K562 (cell line): ENCODE results near the gene SELENOT. TPM values are rescaled to one million over a fixed set of nuclear protein-coding genes. Genes with fewer than 3 reads are reported as not detected.

Experiments used
- ARID3A ChIP-seq: IDR thresholded peaks from 2 replicates; pipeline ENCODE4 v1.6.1; 2012; ENCODE audit warnings: low read depth, low read length, improper control_type of control experiment, borderline replicate concordance
- CLOCK ChIP-seq: fragments of 250-450 bp; sonication (Bioruptor Pico); IDR thresholded peaks from 2 replicates; pipeline ENCODE4 v1.4.0; 2020; ENCODE audit warnings: mild to moderate bottlenecking, moderate library complexity, borderline replicate concordance
- FOXK1 ChIP-seq: sonication (generic); formaldehyde crosslinking; IDR thresholded peaks from 2 replicates; pipeline ENCODE4 v1.8.0; 2022; ENCODE audit warnings: missing genetic modification reagents, mild to moderate bottlenecking, borderline replicate concordance
- HDAC1 ChIP-seq, 2 experiments: fragments of 450-650 bp; IDR thresholded peaks; 2 replicates each; pipeline ENCODE4 v1.6.1; 2016 to 2017; ENCODE audit warnings: inconsistent platforms in 1 of 2, mild to moderate bottlenecking in 1 of 2, moderate library complexity in 1 of 2
- HMGXB4 ChIP-seq: sonication (generic); formaldehyde crosslinking; IDR thresholded peaks from 2 replicates; pipeline ENCODE4 v1.8.1; 2023; ENCODE audit warnings: mild to moderate bottlenecking, missing genetic modification reagents
- MLX ChIP-seq, 2 experiments: fragments of 450-650 bp in 1 of 2; sonication (generic) in 1 of 2; formaldehyde crosslinking; conservative IDR thresholded peaks; 2 replicates each; pipeline versions ENCODE4 v1.4.0 to v1.8.1; 2020 to 2022; ENCODE audit warnings: mild to moderate bottlenecking in 1 of 2, missing genetic modification reagents in 1 of 2
- PRDM10 ChIP-seq: fragments of 450-650 bp; IDR thresholded peaks from 2 replicates; pipeline ENCODE4 v1.6.1; 2018; ENCODE audit not compliant: partially characterized antibody
- SP2 ChIP-seq: IDR thresholded peaks from 2 replicates; pipeline ENCODE4 v1.6.1; 2011; ENCODE audit warnings: mild to moderate bottlenecking, low read depth, low read length, moderate library complexity; ENCODE audit not compliant: poor library complexity, severe bottlenecking; ENCODE audit errors: extremely low read depth
- ZNF586 ChIP-seq: fragments of 450-650 bp; formaldehyde crosslinking; conservative IDR thresholded peaks from 2 replicates; pipeline ENCODE4 v1.4.0; 2020; ENCODE audit warnings: mild to moderate bottlenecking, moderate library complexity
- polyA plus RNA-seq, 8 experiments: library from polyadenylated mRNA; depleted of rRNA in 4 of 8; stranded (reverse) in 5 of 8; unstranded in 3 of 8; fragments of >200 nt; fragmentation: Nextera tagmentation in 2 of 8; fragmentation: Illumina TruSeq in 1 of 8; extraction: Ambion mirVana in 2 of 8; extraction: Trizol in 1 of 8; gene quantifications; 2 replicates each; pipeline versions ENCODE4 v1.2.1 to v1.2.3, GENCODE V29; 2011 to 2014; ENCODE audit warnings: inconsistent platforms in 1 of 8, missing spikeins in 1 of 8
- total RNA-seq, 7 experiments: library from RNA; depleted of rRNA in 6 of 7; stranded (reverse); fragments of >200 nt in 6 of 7; fragmentation: Illumina TruSeq in 2 of 7; extraction: Trizol in 2 of 7; gene quantifications; 2 replicates each; pipeline versions ENCODE4 v1.2.1 to v1.2.3, GENCODE V29; 2011 to 2021; ENCODE audit warnings: low replicate concordance in 1 of 7

SELENOT gene
- total and polyA plus RNA-seq, 9 of the 15 experiments (the other 6 are each of a cell fraction or from before 2014, with no cell fraction given): 33.0 to 411 (median 91.9) TPM

- TF ChIP-seq PRDM10 (no peak), ARID3A (0 out of 2 replicates have a peak, but pooled peaks have one; percentile 41), SP2 (no peak), CLOCK (CRISPR knock-in tag) (no peak), MLX (CRISPR knock-in tag; conservative IDR thresholded peaks at IDR 0.05) (no peak), FOXK1 (CRISPR knock-in tag) (no peak), ZNF586 (CRISPR knock-in tag) (no peak), HMGXB4 (CRISPR knock-in tag) (no peak), HDAC1 (IDR thresholded peaks at IDR 0.05) (0 out of 4 replicates have a peak, but pooled peaks of 1 of the 2 experiments have one; percentile 22)
Observed at GRCh38 chr3:150605998-150606641, 3.0 kb downstream of the SELENOT start (continued).
